Fibroblast of lung (primary cell): ENCODE measurements around the gene TSGA10. TPM values are rescaled to one million over a fixed set of nuclear protein-coding genes. Genes with fewer than 3 reads are reported as not detected.

Experiments
- DNase-seq, 2 donors: peaks; one replicate each; pipeline versions ENCODE4 v3.0.0 to v3.0.0-alpha.2; 2010; ENCODE audit warnings: low read depth in 2 of 2
- H2AFZ ChIP-seq: 2 replicates; pipeline ENCODE4 v1.5.1; 2012; ENCODE audit warnings: low read length, control low read depth, inconsistent platforms
- H3K27ac ChIP-seq: 2 replicates; pipeline ENCODE4 v1.5.1; 2011; ENCODE audit warnings: low read length, control low read depth; ENCODE audit not compliant: insufficient read depth
- H3K27me3 ChIP-seq: 2 replicates; pipeline ENCODE4 v1.5.1; 2011; ENCODE audit warnings: mild to moderate bottlenecking, low read length; ENCODE audit not compliant: control insufficient read depth, insufficient read depth
- H3K36me3 ChIP-seq: 2 replicates; pipeline ENCODE4 v1.5.1; 2011; ENCODE audit warnings: low read length; ENCODE audit not compliant: control insufficient read depth, insufficient read depth
- H3K4me1 ChIP-seq: 2 replicates; pipeline ENCODE4 v1.5.1; 2011; ENCODE audit warnings: low read length; ENCODE audit not compliant: control insufficient read depth, insufficient read depth; ENCODE audit errors: extremely low read depth
- H3K4me2 ChIP-seq: 2 replicates; pipeline ENCODE4 v1.5.1; 2011; ENCODE audit warnings: low read length, control low read depth; ENCODE audit not compliant: insufficient read depth; ENCODE audit errors: extremely low read depth
- H3K4me3 ChIP-seq, 4 experiments: fragments of 200-600 bp in 1 of 4; sonication (generic) in 1 of 4; replicated peaks in 1 of 4; 2 replicates each; pipeline ENCODE4 v1.5.1; 2011 to 2016; ENCODE audit warnings: low read length in 4 of 4, low read depth in 3 of 4, mild to moderate bottlenecking in 3 of 4, control low read depth in 2 of 4, inconsistent platforms in 1 of 4, mixed read lengths in 1 of 4; ENCODE audit not compliant: insufficient read depth in 1 of 4; ENCODE audit errors: control extremely low read depth in 1 of 4
- H3K79me2 ChIP-seq: 2 replicates; pipeline ENCODE4 v1.5.1; 2012; ENCODE audit warnings: mild to moderate bottlenecking, low read length, inconsistent platforms; ENCODE audit not compliant: control insufficient read depth, insufficient read depth
- H3K9ac ChIP-seq: 2 replicates; pipeline ENCODE4 v1.5.1; 2011; ENCODE audit warnings: mild to moderate bottlenecking, low read length, control low read depth; ENCODE audit not compliant: insufficient read depth
- H3K9me3 ChIP-seq: 2 replicates; pipeline ENCODE4 v1.5.1; 2012; ENCODE audit warnings: low read depth, low read length; ENCODE audit not compliant: control insufficient read depth, insufficient read depth
- H4K20me1 ChIP-seq: 2 replicates; pipeline ENCODE4 v1.5.1; 2011; ENCODE audit warnings: low read length; ENCODE audit not compliant: control insufficient read depth, insufficient read depth; ENCODE audit errors: extremely low read depth
- EZH2 ChIP-seq: IDR thresholded peaks from 2 replicates; pipeline ENCODE4 v1.5.1; 2012; ENCODE audit warnings: low read length, control low read depth, mild to moderate bottlenecking; ENCODE audit errors: missing control alignments
- polyA plus RNA-seq, 2 donors: library from polyadenylated mRNA; depleted of rRNA in 1 of 2; stranded (reverse) in 1 of 2; unstranded in 1 of 2; fragments of >200 nt; gene quantifications; 2 replicates each; pipeline ENCODE4 v1.2.1, GENCODE V29; 2011 to 2012; ENCODE audit warnings: missing spikeins in 1 of 2
- total RNA-seq: library from RNA; depleted of rRNA; stranded (reverse); fragments of >200 nt; gene quantifications from 2 replicates; pipeline ENCODE4 v1.2.1, GENCODE V29; 2014
- TF ChIP-seq, protein P1 (sequence below), 2 donors: IDR thresholded peaks in 1 of 2; conservative IDR thresholded peaks in 1 of 2; 1 replicate in 1 of 2; 2 replicates in 1 of 2; pipeline ENCODE4 v1.5.1; 2011 to 2012; ENCODE audit warnings: low read length in 2 of 2, control low read depth in 1 of 2, inconsistent platforms in 1 of 2, low read depth in 1 of 2, mild to moderate bottlenecking in 1 of 2

TSGA10 gene
- total and polyA plus RNA-seq, 2 donors (not counting 1 experiment from before 2014, with no cell fraction given): 0.65 to 5.3 TPM

DNA sequence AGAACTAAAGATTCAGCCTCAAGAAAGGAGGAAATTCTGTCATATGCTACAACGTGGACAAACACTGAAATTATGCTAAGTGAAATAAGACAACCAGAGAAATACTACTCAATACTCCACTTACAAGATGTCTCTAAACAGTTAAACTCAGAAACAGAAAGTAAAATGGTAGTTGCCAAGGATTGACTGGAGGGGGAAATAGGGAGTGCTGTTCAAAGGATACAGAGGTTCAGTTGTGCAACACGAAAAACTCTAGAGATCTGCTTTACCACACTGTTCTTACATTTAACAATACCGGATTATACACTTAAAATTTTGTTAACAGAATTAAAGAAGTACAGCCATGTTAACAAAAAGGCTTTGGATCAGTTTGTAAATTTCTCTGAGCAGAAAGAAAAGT is 53.0 kb downstream of the TSGA10 start:
- H3K27ac ChIP-seq: no peak overlapping the region
- no peaks in the 10 kb centered on the region for H3K79me2 ChIP-seq
- no peak overlapping the region for H3K9ac ChIP-seq
- no peaks in the 10 kb centered on the region for H3K36me3 ChIP-seq
- no peak for TF ChIP-seq EZH2
- TF ChIP-seq, protein P1, sequence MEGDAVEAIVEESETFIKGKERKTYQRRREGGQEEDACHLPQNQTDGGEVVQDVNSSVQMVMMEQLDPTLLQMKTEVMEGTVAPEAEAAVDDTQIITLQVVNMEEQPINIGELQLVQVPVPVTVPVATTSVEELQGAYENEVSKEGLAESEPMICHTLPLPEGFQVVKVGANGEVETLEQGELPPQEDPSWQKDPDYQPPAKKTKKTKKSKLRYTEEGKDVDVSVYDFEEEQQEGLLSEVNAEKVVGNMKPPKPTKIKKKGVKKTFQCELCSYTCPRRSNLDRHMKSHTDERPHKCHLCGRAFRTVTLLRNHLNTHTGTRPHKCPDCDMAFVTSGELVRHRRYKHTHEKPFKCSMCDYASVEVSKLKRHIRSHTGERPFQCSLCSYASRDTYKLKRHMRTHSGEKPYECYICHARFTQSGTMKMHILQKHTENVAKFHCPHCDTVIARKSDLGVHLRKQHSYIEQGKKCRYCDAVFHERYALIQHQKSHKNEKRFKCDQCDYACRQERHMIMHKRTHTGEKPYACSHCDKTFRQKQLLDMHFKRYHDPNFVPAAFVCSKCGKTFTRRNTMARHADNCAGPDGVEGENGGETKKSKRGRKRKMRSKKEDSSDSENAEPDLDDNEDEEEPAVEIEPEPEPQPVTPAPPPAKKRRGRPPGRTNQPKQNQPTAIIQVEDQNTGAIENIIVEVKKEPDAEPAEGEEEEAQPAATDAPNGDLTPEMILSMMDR (conservative IDR thresholded peaks at IDR 0.05 in 1 of 2, IDR thresholded peaks at IDR 0.05 in 1 of 2; ENCODE audit: low read depth in 1 of 2, low read length in 2 of 2): peak in 1 of 2 donors; percentile 10
- peak in 1 of 2 donors; percentile 40 for DNase-seq
- no peaks in the 10 kb centered on the region for H3K27me3 ChIP-seq
- H4K20me1 ChIP-seq: no peaks in the 10 kb centered on the region
- H3K4me2 ChIP-seq: no peak overlapping the region
- peak overlapping the region; percentile 0 for H2AFZ ChIP-seq
- no peaks in the 10 kb centered on the region for H3K4me1 ChIP-seq
- H3K9me3 ChIP-seq: no peaks in the 10 kb centered on the region
- no peak overlapping the region for H3K4me3 ChIP-seq

DNA sequence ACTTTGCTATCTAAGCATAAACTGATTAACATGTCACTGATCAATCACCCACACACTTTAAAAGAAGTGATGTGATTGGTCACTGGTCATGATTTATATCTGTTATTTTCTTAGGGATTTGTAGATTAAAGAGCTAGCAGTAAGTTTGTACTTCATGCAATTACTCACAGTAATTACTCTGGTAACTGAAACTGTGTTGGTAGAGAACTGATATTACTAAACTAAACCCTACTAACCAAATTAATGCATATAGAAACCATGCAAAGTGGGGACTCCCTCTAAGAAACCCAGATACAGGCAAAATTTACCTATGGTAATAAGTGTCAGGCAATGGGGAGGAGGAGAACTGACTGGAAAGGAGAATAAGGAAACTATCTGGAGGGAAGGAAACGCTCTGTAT is 58.0 kb downstream of the TSGA10 start:
- no peak overlapping the region for H3K4me2 ChIP-seq
- TF ChIP-seq, protein P1 (conservative IDR thresholded peaks at IDR 0.05 in 1 of 2, IDR thresholded peaks at IDR 0.05 in 1 of 2; ENCODE audit: low read depth in 1 of 2, low read length in 2 of 2): no peak
- no peak for TF ChIP-seq EZH2
- H3K4me1 ChIP-seq: no peaks in the 10 kb centered on the region
- no peaks in the 10 kb centered on the region for H3K36me3 ChIP-seq
- no peak for DNase-seq
- no peaks in the 10 kb centered on the region for H3K79me2 ChIP-seq
- no peaks in the 10 kb centered on the region for H4K20me1 ChIP-seq
- H2AFZ ChIP-seq: no peak overlapping the region
- H3K9ac ChIP-seq: no peak overlapping the region
- no peak overlapping the region for H3K4me3 ChIP-seq
- H3K27me3 ChIP-seq: no peaks in the 10 kb centered on the region
- H3K27ac ChIP-seq: no peak overlapping the region
- H3K9me3 ChIP-seq: no peaks in the 10 kb centered on the region

DNA sequence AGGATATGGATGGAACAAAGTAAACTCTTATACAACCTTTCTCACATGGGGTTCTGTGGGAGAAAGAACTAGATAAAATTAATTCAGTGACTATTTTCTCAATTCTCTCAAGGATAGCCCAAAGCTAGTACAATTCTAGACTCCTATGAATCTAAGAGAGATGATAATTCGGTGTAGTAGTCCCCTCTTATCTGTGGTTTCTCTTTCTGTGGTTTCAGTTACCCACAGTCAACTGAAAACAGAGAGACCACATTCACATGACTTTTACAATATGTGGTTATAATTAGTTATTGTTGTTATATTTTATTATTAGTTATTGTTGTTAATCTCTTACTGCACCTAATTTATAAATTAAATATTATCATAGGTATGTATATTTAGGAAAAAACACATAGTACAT is 66.7 kb downstream of the TSGA10 start:
- Histone ChIP-seq H3K4me2 (no peak overlapping the region), H3K27me3 (no peaks in the 10 kb centered on the region), H3K9ac (no peak overlapping the region), H4K20me1 (no peaks in the 10 kb centered on the region), H3K4me3 (no peak overlapping the region), H3K4me1 (no peaks in the 10 kb centered on the region), H3K79me2 (no peaks in the 10 kb centered on the region), H3K9me3 (no peaks in the 10 kb centered on the region), H2AFZ (no peak overlapping the region), H3K27ac (no peak overlapping the region), H3K36me3 (no peaks in the 10 kb centered on the region)
- DNase-seq: peak in 1 of 2 donors; percentile 5
- TF ChIP-seq EZH2: no peak
- TF ChIP-seq, protein P1 (conservative IDR thresholded peaks at IDR 0.05 in 1 of 2, IDR thresholded peaks at IDR 0.05 in 1 of 2; ENCODE audit: low read depth in 1 of 2, low read length in 2 of 2): no peak
